ENCODE measurements around the gene PPP1CC.
"Not testable (repeated sequence)": the region's sequence is repeated elsewhere in the genome, so short reads cannot be mapped to it uniquely, and the experiment has no call there.

PPP1CC gene

GRCh38 chr12:110742718-110743570 is at the start of gene PPP1CC:
TSS of gene PPP1CC (minus strand) at chr12:110742891. CDS start at chr12:110742707, 184 bp downstream.
- peak; percentile 88 to 90 for DNase-seq (ENCODE audit: low read depth in 2 of 2)

- DNase-seq (ENCODE audit: low read depth in 2 of 2) = no peak
Observed at GRCh38 chr12:110791589-110791988, 48.9 kb upstream of the PPP1CC start.

GRCh38 chr12:110790301-110790700 is 47.6 kb upstream of the PPP1CC start:
- DNase-seq (ENCODE audit: low read depth in 2 of 2) = no peak

GRCh38 chr12:110786012-110786411 is 43.3 kb upstream of the PPP1CC start:
- no peak for DNase-seq (ENCODE audit: low read depth in 2 of 2)

- DNase-seq (ENCODE audit: low read depth in 2 of 2) = no peak
Observed at GRCh38 chr12:110785240-110785639, 42.5 kb upstream of the PPP1CC start.

GRCh38 chr12:110782922-110783321 is 40.2 kb upstream of the PPP1CC start:
- DNase-seq (ENCODE audit: low read depth in 2 of 2) = no peak

- DNase-seq (ENCODE audit: low read depth in 2 of 2) = no peak
Observed at GRCh38 chr12:110782094-110782493, 39.4 kb upstream of the PPP1CC start.

GRCh38 chr12:110780448-110780847 is 37.8 kb upstream of the PPP1CC start:
- peak in 1 of 2 donors; percentile 32 for DNase-seq (ENCODE audit: low read depth in 2 of 2)

- DNase-seq (ENCODE audit: low read depth in 2 of 2) = no peak
Observed at GRCh38 chr12:110778833-110779577, 36.3 kb upstream of the PPP1CC start.

GRCh38 chr12:110776410-110776809 is 33.7 kb upstream of the PPP1CC start:
- DNase-seq (ENCODE audit: low read depth in 2 of 2) = peak; percentile 37 to 69

GRCh38 chr12:110775997-110776396 is 33.3 kb upstream of the PPP1CC start:
- DNase-seq (ENCODE audit: low read depth in 2 of 2) = no peak

GRCh38 chr12:110774824-110775223 is 32.1 kb upstream of the PPP1CC start:
- DNase-seq (ENCODE audit: low read depth in 2 of 2) = no peak

GRCh38 chr12:110768960-110769359 is 26.3 kb upstream of the PPP1CC start:
- DNase-seq (ENCODE audit: low read depth in 2 of 2) = no peak

GRCh38 chr12:110767863-110768262 is 25.2 kb upstream of the PPP1CC start:
- no peak for DNase-seq (ENCODE audit: low read depth in 2 of 2)

GRCh38 chr12:110766311-110767154 is 23.8 kb upstream of the PPP1CC start:
- no peak for DNase-seq (ENCODE audit: low read depth in 2 of 2)

- DNase-seq (ENCODE audit: low read depth in 2 of 2) = not testable (repeated sequence)
Observed at GRCh38 chr12:110765572-110765971, 22.9 kb upstream of the PPP1CC start.

- DNase-seq (ENCODE audit: low read depth in 2 of 2) = no peak
Observed at GRCh38 chr12:110765111-110765510, 22.4 kb upstream of the PPP1CC start.

GRCh38 chr12:110763583-110763982 is 20.9 kb upstream of the PPP1CC start:
- no peak for DNase-seq (ENCODE audit: low read depth in 2 of 2)

GRCh38 chr12:110762891-110763290 is 20.2 kb upstream of the PPP1CC start:
- DNase-seq (ENCODE audit: low read depth in 2 of 2) = no peak

- no peak for DNase-seq (ENCODE audit: low read depth in 2 of 2)
Observed at GRCh38 chr12:110760204-110760609, 17.5 kb upstream of the PPP1CC start.

- DNase-seq (ENCODE audit: low read depth in 2 of 2) = no peak
Observed at GRCh38 chr12:110758922-110759321, 16.2 kb upstream of the PPP1CC start.

- DNase-seq (ENCODE audit: low read depth in 2 of 2) = no peak
Observed at GRCh38 chr12:110756611-110757010, 13.9 kb upstream of the PPP1CC start.
